Esophagus (tissue), 2 donors: Measurements from ENCODE around the gene TMEM109. TPM values are rescaled to one million over a fixed set of nuclear protein-coding genes. Genes with fewer than 3 reads are reported as not detected.

Source experiments
- H3K27ac ChIP-seq, 2 donors: one replicate each; pipeline ENCODE4 v1.5.1; 2013; ENCODE audit warnings: low read depth in 2 of 2, mild to moderate bottlenecking in 2 of 2, inconsistent platforms in 1 of 2, low read length in 1 of 2, moderate library complexity in 1 of 2
- H3K27me3 ChIP-seq, 2 donors: one replicate each; pipeline ENCODE4 v1.6.1; 2013; ENCODE audit warnings: low read length in 2 of 2, control low read depth in 1 of 2, mild to moderate bottlenecking in 1 of 2; ENCODE audit not compliant: insufficient read depth in 2 of 2, control insufficient read depth in 1 of 2
- H3K36me3 ChIP-seq, 2 donors: one replicate each; pipeline ENCODE4 v1.6.1; 2013; ENCODE audit warnings: low read length in 1 of 2; ENCODE audit not compliant: control insufficient read depth in 2 of 2, insufficient read depth in 2 of 2
- H3K4me1 ChIP-seq, 2 donors: one replicate each; pipeline ENCODE4 v1.6.1; 2013; ENCODE audit warnings: low read length in 1 of 2; ENCODE audit not compliant: control insufficient read depth in 2 of 2, insufficient read depth in 2 of 2
- H3K4me3 ChIP-seq, 2 donors: one replicate each; pipeline ENCODE4 v1.5.1; 2013; ENCODE audit warnings: low read length in 2 of 2, mild to moderate bottlenecking in 2 of 2, low read depth in 1 of 2, moderate library complexity in 1 of 2
- H3K9me3 ChIP-seq, 2 donors: one replicate each; pipeline ENCODE4 v1.6.1; 2013; ENCODE audit warnings: mild to moderate bottlenecking in 2 of 2, low read depth in 1 of 2, low read length in 1 of 2, moderate library complexity in 1 of 2; ENCODE audit not compliant: control insufficient read depth in 2 of 2, insufficient read depth in 1 of 2
- WGBS, 2 donors: extraction: QIAGEN DNeasy Blood & Tissue Kit; methylation state at CpG; one replicate each; pipeline ENCODE4 v1.1.7; 2013; 5-methylcytosine and 5-hydroxymethylcytosine counted together
- polyA plus RNA-seq, 2 donors: library from polyadenylated mRNA; stranded (reverse); fragments of 200-250 nt; gene quantifications; one replicate each; pipeline ENCODE4 v1.2.3, GENCODE V29; 2013
- donor health status: healthy with polysubstance abuse.
- donor health status: Bipolar disorder and iron deficiency.

TMEM109 gene
- polyA plus RNA-seq, 2 donors: 68.4 to 112 TPM

GRCh38 chr11:60897496-60897895 lies 16.5 kb upstream of the TMEM109 start:
- Histone ChIP-seq H3K4me3 (no peak overlapping the region), H3K36me3 (peaks cover 31 to 45% of the 10 kb centered on the region in 2 donors), H3K9me3 (no peaks in the 10 kb centered on the region), H3K27ac (no peak overlapping the region), H3K4me1 (no peaks in the 10 kb centered on the region), H3K27me3 (no peaks in the 10 kb centered on the region)
- 87 to 89% methylated on average over 4 of the region's 4 CpGs for WGBS, 2 donors

GRCh38 chr11:60899046-60899936 lies 14.7 kb upstream of the TMEM109 start:
- Histone ChIP-seq H3K4me1 (no peaks in the 10 kb centered on the region), H3K9me3 (no peaks in the 10 kb centered on the region), H3K4me3 (no peak overlapping the region), H3K27ac (no peak overlapping the region), H3K27me3 (no peaks in the 10 kb centered on the region), H3K36me3 (peaks cover 31 to 57% of the 10 kb centered on the region in 2 donors)
- WGBS, 2 donors: 59% methylated on average over 12 of the region's 12 CpGs

DNA sequence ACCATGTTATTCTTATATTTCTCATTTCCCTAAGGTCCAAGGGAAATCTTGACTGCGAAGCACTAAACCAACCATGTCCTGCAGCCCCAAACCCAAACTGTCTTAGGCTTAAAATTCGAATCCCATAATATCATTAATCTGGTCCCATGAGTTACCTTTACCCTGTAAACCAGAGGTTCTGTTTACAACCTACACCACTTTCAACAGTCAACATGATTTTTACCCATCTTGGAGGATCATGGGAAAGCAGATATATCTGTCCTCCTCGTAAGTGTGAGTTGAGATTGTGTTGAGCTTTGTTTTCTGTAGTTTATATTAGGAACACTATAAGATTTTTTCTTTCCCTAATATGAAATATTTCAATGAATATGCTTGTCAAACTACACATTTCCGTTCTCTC lies 14.0 kb upstream of the TMEM109 start:
- no peaks in the 10 kb centered on the region for H3K27me3 ChIP-seq

GRCh38 chr11:60900673-60901404 lies 13.1 kb upstream of the TMEM109 start:
- H3K9me3 ChIP-seq: no peaks in the 10 kb centered on the region
- peaks cover 25 to 57% of the 10 kb centered on the region in 2 donors for H3K36me3 ChIP-seq
- no peak overlapping the region for H3K4me3 ChIP-seq
- no peaks in the 10 kb centered on the region for H3K4me1 ChIP-seq
- H3K27ac ChIP-seq: no peak overlapping the region
- H3K27me3 ChIP-seq: no peaks in the 10 kb centered on the region
- whole genome bisulfite sequencing, 2 donors: 80 to 88% methylated on average over 13 of the region's 13 CpGs

More for the DNA sequence above, 14.0 kb upstream of the TMEM109 start:
- Histone ChIP-seq H3K36me3 (peaks cover 28 to 57% of the 10 kb centered on the region in 2 donors), H3K4me1 (no peaks in the 10 kb centered on the region), H3K9me3 (no peaks in the 10 kb centered on the region), H3K27ac (no peak overlapping the region), H3K4me3 (no peak overlapping the region)
- WGBS, 2 donors: 69 to 72% methylated on average over 4 of the region's 4 CpGs

- Histone ChIP-seq H3K27me3 (no peaks in the 10 kb centered on the region), H3K4me3 (no peak overlapping the region), H3K9me3 (no peaks in the 10 kb centered on the region), H3K36me3 (peaks cover 19 to 48% of the 10 kb centered on the region in 2 donors), H3K4me1 (no peaks in the 10 kb centered on the region), H3K27ac (no peak overlapping the region)
- WGBS, 2 donors: 89 to 93% methylated on average over 11 of the region's 11 CpGs
Observed at GRCh38 chr11:60902625-60903024, 11.3 kb upstream of the TMEM109 start.

- H3K27ac ChIP-seq: no peak overlapping the region
- H3K4me3 ChIP-seq: peak overlapping the region in 1 of 2 donors; percentile 72
- H3K4me1 ChIP-seq: no peaks in the 10 kb centered on the region
- H3K27me3 ChIP-seq: no peaks in the 10 kb centered on the region
- H3K36me3 ChIP-seq: peaks cover 9 to 33% of the 10 kb centered on the region in 2 donors
- WGBS, 2 donors: 27 to 39% methylated on average over 6 of the region's 6 CpGs
- no peaks in the 10 kb centered on the region for H3K9me3 ChIP-seq
Observed at GRCh38 chr11:60905047-60905446, 8.9 kb upstream of the TMEM109 start.

- Histone ChIP-seq H3K4me1 (no peaks in the 10 kb centered on the region), H3K27me3 (no peaks in the 10 kb centered on the region), H3K4me3 (peak overlapping the region; percentile 72 to 96), H3K9me3 (no peaks in the 10 kb centered on the region), H3K27ac (peak overlapping the region; percentile 90 to 93), H3K36me3 (peaks cover 9 to 28% of the 10 kb centered on the region in 2 donors)
- 5% methylated on average over 16 of the region's 16 CpGs for WGBS, 2 donors
Observed at GRCh38 chr11:60905551-60906113, 8.3 kb upstream of the TMEM109 start.

GRCh38 chr11:60906132-60906972 lies 7.6 kb upstream of the TMEM109 start, which contains the start of gene PRPF19:
TSS of gene PRPF19 (minus strand) at chr11:60906585. CDS start at chr11:60906382, 203 bp downstream.
- H3K36me3 ChIP-seq: peaks cover 4 to 22% of the 10 kb centered on the region in 2 donors
- H3K27me3 ChIP-seq: no peaks in the 10 kb centered on the region
- peak within 1 kb of the TSS; percentile 72 to 96 for H3K4me3 ChIP-seq
- H3K9me3 ChIP-seq: no peaks in the 10 kb centered on the region
- 1% methylated on average over 75 of the region's 75 CpGs for WGBS, 2 donors
- H3K4me1 ChIP-seq: no peaks in the 10 kb centered on the region
- H3K27ac ChIP-seq: peak within 1 kb of the TSS; percentile 90 to 93

GRCh38 chr11:60908803-60909202 lies 5.2 kb upstream of the TMEM109 start:
- Histone ChIP-seq H3K9me3 (no peaks in the 10 kb centered on the region), H3K4me3 (no peak overlapping the region), H3K4me1 (peaks cover 0 to 7% of the 10 kb centered on the region in 2 donors), H3K36me3 (peaks cover 0 to under 1% of the 10 kb centered on the region in 2 donors), H3K27ac (no peak overlapping the region), H3K27me3 (no peaks in the 10 kb centered on the region)
- 34 to 46% methylated on average over 1 of the region's 1 CpG for WGBS, 2 donors
